Fibroblast of peridontal ligament (primary cell): Measurements from ENCODE around the gene WWOX.
"Not testable (repeated sequence)": the region's sequence is repeated elsewhere in the genome, so short reads cannot be mapped to it uniquely, and the experiment has no call there.

Experiments
- DNase-seq: peaks from one replicate; pipeline ENCODE4 v3.0.0-alpha.2; 2010; ENCODE audit errors: extremely low read depth

The WWOX gene

DNA sequence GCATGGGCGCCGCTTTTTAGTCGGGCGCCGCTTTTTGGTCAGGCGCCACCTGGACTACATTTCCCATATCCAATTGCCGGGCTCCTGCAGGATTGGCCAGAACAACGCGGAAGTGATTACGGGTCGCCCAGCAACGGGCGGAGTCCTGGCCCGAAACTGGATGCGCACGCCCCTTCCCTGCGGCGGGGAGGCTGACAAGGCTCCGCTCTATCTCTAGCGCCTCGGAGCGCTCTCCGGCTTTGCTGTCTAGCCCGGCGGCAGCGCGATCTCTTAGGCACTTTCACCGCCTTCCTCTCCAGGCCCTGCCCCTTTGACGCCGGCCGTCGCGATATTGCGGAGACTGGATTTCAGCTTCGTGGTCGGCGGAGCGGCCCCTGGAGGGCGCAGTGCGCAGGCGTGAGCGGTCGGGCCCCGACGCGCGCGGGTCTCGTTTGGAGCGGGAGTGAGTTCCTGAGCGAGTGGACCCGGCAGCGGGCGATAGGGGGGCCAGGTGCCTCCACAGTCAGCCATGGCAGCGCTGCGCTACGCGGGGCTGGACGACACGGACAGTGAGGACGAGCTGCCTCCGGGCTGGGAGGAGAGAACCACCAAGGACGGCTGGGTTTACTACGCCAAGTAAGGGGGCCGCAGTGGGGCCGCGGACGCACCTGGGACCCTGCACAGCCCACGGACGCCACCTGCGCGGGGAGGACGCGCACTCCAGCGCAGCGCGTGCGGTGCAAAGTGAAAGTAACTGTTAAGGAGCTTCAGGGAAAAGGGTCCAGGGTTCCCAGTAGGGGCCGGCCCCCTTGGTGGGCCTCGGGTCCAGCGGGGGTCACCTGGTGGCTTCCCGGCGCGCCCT lies at the start of gene WWOX:
WWOX (plus strand) TSS at position 384 of the 841 bp plus-strand sequence.
- DNase-seq, result peak; percentile 97

DNA sequence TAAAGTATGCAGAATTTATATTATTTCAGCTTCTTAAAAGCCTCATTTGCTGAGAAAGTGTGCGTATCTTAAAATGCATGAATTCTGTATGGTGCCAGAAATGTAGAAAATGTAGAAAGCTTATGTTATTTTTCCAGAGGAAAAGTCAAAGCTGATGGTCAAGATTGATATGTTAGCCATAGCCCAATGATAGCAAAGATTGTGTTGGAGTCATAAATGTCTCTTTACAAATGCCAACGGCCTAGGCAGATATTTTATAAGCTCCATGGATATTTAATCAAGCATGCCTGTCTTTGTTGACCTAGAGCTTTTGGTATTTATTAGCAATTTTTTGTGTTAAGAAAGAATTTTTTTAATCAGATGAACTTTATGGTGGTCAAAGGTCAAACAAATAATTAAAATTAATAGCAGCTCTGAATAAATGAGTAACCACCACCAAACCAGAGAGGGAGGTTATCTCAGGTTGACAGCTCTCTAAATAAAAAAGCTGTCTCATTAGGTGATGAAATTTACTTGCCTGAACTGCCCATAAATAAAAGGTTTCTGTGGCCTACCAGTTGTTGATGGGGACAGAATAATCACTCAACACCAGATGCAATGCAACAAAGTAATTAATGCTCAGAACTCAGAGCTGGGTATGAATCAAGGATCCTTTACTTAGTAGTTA lies 48.6 kb upstream of the WWOX start:
- no peak for DNase-seq

DNA sequence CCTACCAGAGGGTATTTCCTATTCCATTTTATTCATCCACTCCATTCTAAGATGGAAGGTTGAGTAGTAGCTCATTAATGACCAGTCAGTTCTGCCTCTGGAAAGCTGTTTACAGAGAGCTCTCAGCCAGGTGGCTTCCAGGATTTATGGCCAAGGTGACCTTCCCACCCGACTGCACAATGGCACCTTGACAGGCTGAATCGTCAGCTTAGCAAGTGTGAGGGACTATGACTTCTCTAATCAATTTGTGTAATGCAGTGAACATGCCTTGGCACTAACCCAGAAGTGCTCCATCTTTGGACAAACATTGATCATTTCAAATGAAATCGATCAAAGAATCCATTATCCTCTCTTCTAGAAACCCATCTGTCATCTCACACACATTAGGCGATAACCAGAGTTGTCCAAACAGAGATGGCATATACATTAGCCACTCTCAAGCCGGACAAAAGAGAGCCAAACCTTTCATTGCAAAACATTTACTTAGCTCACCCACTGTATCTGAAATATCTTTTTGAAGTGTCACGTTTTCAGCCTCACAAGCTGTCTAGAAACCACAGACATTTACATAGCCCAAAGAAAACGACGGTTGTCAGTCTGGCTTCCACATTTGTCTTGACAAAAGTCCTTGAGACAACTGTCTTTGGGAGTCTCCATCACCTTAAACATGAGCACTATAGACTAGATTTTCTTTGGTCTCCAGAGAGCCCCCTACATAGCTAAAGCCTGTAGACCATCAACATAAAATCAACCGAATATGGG lies 41.5 kb upstream of the WWOX start:
- DNase-seq, result no peak

DNA sequence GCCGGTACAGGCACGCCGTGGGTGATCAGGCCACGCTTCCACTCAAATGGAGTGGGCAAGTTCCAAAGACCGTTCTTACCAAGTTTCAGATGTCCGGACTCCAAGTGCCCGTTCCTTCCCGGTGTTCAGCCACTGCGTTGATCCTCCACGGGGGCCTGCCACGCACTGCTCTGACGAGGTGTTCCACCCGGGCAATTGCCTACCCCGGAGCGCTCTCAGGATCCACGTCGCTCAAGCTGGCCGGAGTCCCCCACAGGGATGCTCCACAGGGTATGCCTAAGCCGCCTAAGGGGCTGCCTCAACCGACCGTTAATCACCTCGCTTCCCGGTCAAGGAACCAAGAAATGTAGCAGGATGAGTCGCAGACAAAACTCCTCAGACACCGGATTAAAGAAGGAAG lies 39.6 kb upstream of the WWOX start:
- DNase-seq, result not testable (repeated sequence)

DNA sequence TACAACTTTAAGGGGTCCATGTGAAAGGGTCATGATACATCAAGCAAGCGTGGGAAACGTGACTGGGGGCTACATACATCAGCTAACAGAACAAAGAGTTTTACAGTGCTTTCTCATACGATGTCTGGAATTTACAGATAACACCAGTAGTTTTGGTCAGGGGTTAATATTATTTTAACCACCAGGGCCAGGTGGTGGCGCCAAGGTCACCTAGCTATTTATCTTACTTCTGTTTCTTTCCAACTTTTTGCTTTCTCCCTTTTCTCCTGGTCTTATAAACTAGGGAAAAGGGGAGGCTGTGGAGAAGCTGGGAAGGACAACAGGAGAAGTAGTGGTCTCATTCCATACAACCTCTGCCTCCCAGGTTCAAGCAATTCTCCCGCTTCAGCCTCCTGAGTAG lies 39.2 kb upstream of the WWOX start:
- DNase-seq, result no peak

DNA sequence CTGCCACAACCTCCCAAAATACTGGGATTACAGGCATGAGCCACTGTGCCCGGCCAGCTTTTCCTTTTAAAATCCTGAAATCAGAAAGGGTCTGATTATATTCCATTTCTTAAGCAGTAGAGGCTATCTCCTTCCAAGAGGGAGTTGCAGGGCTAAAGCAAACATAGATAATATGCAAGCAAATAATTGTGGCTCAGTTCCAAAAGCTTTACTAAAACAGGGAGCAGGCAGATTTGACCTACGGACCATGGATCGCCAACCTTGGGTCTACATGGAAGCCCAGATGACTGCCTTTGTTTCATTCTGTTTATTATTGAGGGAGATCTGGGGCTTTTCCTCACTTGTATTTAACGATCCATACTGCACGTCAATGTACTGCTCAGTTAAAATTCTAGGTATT lies 38.6 kb upstream of the WWOX start:
- no peak for DNase-seq

DNA sequence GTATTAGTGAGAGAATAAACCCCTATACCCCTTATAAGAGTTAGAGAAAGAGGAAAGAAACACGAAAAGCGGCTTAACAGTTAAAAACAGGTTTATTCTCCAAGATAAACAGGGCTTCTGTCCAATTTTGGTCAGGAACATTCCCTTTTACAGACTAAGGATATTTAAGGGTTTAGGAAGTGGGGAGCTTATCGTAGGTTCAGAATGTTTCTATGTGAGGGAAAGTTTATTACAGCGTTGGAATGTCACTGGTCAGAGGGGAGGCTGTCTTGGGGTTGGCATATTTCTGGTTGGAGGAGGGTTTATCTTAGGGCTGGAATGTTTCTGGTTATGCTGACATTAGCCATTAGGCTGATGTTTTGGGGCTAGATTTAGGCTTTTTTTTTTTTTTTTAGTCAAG lies 34.1 kb upstream of the WWOX start:
- DNase-seq, result no peak

DNA sequence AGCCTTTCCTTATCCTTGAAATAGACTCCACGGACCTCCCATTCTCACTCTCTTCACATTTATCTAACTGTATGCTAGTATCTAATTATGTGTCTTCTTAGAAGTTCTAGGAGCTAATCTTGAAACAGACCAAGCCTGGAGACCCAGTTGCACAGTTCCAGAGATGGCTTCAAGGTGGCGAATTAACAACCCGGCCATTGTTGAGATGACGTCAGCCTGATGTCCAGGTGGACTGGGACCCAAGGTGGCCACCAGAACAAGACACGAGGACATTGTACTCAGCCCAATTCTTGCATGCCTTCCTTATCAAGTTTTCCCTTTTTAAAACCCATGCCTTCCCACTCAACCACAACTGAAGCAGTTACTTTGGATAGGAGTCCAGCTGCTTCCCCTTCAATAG lies 29.5 kb upstream of the WWOX start:
- no peak for DNase-seq

DNA sequence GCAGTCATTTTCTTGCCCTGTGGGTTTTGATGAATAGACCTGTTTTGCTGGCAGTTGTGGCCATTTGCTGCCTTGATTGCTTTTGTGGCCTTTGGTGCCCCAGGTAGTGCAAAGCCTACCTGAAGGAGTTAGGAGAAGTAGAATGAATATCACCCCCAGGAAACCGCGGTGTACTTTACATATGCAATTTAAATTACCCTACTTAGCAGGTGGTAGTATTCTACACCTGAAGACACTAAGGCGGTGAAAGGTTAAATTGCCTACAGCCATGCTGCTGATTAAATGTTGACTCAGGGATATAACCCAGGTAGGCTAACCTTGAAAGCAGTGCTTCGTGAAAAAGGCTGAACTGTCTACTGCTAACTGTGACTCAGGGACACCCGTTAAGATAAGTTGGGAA lies 27.2 kb upstream of the WWOX start:
- no peak for DNase-seq

DNA sequence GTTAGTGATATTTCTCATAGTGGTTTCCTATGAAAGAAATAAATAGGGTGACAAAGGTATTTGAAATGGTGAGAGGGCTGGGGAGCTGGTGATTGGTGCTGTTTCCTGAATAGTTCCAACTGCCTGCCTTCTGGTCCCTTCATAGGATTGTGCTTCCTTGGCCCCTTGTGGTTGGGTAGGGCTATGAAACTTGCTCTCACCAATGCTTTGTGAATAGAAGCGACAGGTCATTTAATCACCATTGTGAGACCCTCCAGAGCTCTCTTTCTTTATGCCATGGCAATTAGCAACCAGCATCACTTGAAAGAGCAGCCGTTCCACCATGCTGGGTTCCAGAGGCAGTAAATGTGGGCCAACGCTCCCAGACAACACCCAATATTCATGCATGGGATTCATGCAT lies 23.7 kb upstream of the WWOX start:
- no peak for DNase-seq

DNA sequence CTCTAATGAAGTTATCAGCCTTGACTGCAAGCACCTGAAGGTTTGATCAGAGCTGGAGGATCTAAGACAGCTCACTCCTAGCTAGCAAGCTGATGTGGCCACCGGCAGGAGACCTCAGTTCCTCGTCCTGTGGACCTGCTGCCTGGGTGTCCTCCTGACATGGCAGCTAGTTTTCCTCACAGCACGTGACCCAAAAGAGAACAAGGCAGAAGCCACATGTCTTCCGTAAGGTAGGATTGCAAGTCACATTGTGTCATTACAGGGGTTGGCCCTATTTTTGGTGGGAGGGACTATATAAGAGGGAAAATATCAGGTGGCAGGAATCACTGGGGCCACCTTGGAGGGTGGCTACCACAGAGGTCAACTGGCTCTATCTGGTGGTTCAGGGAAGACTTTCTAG lies 18.1 kb upstream of the WWOX start:
- DNase-seq, result no peak

DNA sequence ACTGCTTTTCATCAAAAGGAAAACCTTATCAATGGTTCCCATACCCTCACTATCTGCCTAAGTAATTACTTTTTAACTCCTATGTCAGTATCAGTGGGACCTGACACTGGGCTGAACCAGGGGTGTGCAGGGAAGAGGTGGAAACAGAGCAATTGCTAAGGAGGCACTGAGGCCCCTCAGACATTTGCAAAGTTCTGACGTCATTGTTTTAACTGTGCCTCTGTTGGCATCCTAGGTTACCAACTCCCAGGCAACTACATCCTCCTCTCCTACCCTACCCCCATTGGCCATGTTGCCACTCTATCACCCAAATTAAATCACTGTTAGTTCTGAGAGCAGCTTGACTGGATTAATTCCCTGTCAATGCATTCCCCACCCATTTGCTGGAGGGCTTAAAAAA lies 8.0 kb upstream of the WWOX start:
- no peak for DNase-seq

DNA sequence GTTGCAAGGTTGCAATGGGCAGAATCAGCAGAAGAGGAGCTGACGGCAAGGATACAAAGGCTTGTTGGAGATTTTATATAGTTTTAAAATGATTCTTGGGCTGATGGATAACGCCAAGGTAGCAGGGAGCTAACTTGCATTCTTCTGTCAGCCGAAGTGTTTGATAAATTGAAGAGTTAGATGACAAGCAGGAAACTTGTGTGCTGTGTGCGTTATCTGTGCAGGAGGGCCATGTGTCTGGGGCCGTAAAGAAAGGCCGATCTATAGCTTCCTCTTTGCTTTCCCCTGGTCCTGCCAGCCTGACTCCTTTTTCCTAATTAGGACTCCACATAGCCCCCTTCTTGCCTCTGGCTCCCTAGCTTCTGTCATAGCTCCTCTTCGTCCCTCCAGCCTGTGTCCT lies 6.7 kb upstream of the WWOX start:
- no peak for DNase-seq

DNA sequence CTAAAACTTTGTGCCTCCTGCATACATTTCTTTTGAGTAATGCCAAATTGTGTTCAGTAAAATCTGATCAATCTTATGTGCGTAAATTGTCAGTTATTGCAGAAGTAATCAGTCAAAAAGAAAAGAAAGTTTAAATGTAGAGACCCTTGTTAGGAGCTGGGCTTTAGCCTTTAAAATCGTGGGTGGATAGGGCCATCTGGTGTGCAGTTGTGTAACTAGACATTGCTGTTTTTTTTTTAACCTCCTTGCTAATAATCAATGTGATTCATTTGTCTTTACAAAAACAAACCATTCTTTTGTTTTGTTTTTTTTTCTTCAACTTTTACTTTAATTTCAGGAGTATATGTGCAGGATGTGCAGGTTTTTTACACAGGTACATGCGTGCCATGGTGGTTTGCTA lies 5.3 kb upstream of the WWOX start:
- DNase-seq, result peak; percentile 4

DNA sequence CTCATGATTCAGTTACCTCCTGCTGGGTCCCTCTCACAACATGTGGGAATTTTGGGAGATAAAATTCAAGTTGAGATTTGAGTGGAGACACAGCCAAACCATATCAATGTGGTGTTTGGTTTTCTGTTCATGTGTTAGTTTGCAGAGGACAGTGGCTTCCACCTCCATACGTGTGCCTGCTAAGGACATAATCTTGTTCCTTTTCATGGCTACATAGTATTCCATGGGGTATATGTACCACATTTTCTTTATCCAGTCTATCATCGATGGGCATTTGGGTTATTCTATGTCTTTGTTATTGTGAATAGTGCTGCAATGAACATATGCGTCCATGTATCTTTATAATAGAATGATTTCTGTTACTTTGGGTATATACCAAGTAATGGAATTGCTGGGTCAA lies 4.5 kb upstream of the WWOX start:
- no peak for DNase-seq

DNA sequence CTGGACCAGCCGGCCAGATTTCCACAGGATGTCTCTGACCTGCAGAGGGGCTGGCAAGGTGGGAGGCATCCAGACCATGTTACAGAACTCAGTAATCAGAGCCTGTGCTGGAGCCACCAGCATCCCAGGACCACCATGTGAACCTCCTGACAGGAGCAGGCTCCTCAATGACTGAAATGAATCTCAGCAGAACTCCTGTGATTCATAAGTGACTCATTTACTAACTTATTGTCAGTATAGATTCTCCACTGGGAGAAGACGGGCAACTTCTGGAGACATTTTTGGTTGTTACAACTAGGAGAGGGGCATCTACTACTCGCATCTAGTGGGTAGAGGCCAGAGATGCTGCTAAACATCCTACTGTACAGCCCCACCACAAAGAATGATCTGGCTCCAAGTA lies 3.1 kb upstream of the WWOX start:
- no peak for DNase-seq

DNA sequence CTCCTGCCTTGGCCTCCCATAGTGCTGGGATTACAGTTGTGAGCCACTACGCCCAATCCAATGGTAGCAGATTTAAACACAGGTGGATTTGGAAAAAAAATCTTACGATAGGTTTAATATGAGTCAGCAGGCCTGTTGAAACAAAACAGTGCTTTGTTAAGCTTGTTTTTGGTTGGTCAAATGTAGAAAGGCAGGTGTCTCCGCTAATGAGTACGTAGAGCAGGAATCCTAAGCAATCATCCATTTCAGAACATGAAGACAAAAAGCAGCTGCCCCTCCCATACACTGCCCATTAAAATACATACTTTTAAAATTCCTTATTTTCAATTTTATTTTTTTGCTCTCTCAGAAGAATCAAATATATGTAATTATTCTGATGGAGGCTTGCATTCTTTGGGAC lies 1.9 kb upstream of the WWOX start:
- DNase-seq, result no peak

DNA sequence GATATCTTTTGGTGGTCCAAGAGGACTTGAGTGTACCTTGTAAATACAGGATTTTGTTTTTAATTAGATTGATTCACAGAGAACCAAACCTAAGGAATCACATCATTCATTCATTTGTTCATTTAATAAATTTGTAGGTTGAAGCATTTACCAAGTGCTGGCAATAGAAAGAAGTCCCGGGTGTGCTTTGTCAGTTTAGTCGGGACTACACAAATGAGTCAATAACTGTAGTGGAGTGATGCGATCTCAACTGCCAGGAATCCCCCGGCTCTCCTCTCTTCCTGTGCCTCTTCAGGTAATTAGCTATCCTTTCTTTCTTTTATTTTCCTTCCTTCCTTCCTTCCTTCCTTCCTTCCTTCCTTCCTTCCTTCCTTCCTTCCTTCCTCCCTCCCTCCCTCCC lies 1.4 kb upstream of the WWOX start:
- DNase-seq, result no peak

DNA sequence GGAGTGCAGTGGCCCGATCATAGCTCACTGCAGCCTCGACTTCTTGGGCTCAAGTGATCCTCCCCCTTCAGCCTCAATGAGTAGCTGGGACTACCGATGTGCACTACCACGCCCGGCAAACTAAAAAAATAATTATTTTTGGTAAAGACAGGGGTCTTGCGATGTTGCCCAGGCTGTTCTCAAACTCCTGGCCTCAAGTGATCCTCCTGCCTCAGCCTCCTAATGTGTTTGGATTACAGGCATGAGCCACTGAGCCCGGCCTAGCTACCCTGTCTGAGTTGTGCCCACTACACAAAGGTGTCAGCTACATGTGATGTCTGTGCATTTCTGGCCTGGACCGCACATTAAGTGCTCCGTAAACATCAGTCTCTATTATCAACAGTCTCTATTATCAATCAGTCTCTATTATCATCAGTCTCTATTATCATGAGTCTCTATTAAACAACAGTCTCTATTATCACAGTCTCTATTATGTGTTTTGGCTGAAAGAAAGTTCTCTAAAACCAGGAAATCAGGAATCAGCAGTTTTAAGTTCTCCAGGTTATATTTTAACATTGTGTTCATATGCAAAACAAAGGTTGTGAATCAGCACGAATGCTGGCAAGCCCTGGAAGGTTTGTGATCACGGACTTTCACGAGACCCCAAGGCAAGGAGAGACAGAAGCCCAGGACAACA lies 721 bp upstream of the WWOX start:
- no peak for DNase-seq

DNA sequence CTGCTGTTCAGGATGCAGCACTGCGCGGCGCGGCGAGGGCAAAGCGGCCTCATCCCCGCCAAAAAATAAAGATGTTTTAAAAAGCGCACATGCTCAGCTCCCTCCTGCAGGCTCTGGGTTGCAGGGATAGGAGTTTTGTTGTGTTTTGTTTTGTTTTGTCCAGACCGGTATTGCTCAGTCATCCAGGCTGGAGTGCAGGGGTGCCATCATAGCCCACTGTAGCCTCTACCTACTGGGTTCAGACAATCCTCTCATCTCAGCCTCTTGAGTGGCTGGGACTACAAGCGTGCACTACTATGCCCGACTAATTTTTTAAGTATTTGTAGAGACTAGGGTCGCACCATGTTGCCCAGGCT lies 636 bp downstream of the WWOX start:
- DNase-seq, result peak; percentile 26

DNA sequence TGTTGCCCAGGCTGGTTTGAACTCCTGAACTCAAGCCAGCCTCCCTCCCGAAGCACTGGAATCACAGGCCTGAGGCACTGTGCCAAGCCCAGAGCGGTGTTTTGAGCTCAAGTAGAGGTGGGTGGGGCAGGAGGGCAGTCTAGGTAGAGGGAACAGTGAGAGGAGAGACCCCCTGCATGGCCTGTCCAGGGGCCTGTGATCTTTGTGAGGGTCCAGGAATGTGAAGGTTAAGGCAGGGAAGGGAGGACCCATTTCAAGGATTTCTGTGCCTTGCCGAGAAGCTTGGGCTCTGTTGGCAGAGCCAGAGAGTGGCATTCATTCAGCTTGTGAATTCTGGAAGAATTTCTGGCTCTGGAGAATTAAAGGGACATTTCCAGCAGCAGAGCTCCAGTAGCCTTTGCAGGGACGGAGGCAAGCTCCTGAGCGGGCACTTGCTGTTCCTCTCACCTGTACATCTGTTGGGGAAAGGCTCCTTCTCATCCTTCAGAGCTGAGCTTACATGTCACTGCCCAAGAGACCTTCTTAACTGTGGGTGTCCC lies 2.7 kb downstream of the WWOX start:
- DNase-seq, result no peak

DNA sequence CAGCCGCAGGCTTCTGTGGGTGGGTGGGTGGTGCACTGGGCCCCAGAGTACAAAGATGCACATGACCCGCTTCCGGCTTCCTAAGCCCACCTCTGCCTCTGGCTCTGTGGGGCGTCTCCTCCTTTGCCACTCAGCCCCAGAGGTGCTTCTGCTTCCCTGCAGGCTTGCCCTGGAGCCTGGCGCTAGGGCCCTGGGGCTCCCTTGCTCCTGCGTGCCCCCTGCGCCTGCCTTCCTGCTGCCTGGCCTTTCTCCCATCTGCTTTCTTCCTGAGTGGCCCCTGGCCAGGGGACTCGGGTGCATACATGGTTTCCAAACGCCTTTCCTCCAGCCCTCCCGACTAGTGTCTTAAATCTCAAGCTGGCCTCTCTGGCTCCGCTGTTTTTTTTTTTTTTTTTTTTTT lies 3.4 kb downstream of the WWOX start:
- no peak for DNase-seq
